ENCODE measurements around the gene RNASE8.

DNA sequence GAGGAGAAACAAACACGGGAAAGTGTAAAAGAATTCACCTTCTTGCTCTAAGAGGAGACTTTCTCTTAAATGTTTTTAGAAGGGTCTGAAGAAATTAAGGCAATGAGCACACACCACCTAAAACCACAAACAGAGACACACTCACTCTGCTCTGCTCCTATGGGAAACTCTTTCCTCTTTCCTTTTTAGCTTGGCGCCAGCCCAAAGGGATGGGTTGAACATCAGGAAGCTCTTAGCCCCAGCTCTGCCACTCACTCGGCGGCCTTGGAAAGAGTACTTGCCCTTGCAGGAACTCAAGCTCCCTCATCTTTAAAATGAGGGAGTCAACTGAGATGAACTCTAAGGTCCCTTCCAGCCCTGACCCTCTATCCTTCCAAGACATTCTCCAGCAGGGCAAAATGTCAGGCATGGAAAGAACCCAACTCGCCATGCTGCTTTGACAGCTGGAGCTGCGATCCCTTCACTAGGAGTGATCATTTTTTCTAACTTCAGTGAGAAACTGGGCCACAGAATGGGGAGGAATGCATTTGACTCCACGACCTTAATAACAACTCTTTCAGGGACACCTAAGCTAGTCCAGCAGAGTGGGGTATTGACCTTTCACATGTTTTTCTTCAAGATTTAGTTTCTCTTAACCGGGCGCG, 980 bp upstream of the RNASE8 start:
- TF ChIP-seq TCF7L2 (IDR thresholded peaks at IDR 0.05; ENCODE audit: low read depth, low read length) = no peak
- no peak for TF ChIP-seq CTCF (IDR thresholded peaks at IDR 0.05)
- TF ChIP-seq POLR2AphosphoS5 (IDR thresholded peaks at IDR 0.05; ENCODE audit: low read depth, low read length) = no peak

All from Panc1 (cell line).